ENCODE data around the gene TMPRSS4. TPM values are rescaled to one million over a fixed set of nuclear protein-coding genes. Genes with fewer than 3 reads are reported as not detected.

TMPRSS4 gene
- total and polyA plus RNA-seq, 9 of the 15 experiments (the other 6 are each of a cell fraction or from before 2014, with no cell fraction given): 4.0 to 10.0 (median 5.6) TPM

GRCh38 chr11:118112711-118113430 lies 36.0 kb downstream of the TMPRSS4 start:
- no peaks in the 10 kb centered on the region for H3K27me3 ChIP-seq (ENCODE audit: control insufficient read depth in 2 of 2, insufficient read depth in 2 of 2, low read length in 2 of 2)
- H3K79me2 ChIP-seq (ENCODE audit: control insufficient read depth, insufficient read depth, low read length): no peaks in the 10 kb centered on the region
- ChIA-PET POLR2A (interaction anchor here (0.6 to 2.0 kb wide), 6 partner anchors 9 to 1020 kb away, joined by 3 to 9 read pairs (median 3); no protein-coding TSS in a partner anchor), CTCF (ENCODE audit: low intra/inter-chr PET ratio) (no interaction called here)
- 52% methylated on average over 11 of the region's 11 CpGs for WGBS (ENCODE audit: insufficient coverage, low coverage, missing lambda C conversion rate)
- H3K9ac ChIP-seq (ENCODE audit: insufficient read depth in 1 of 2, low read depth in 2 of 2, low read length in 2 of 2): no peak overlapping the region
- no peak overlapping the region for H3K27ac ChIP-seq (ENCODE audit: extremely low read depth, low read depth, low read length)
- FAIRE-seq (no peak), DNase-seq (ENCODE audit: extremely low read depth in 1 of 4, low spot score in 3 of 4) (no peak), ATAC-seq (no peak)
- no peak overlapping the region for H2AFZ ChIP-seq (ENCODE audit: low read depth, low read length)
- no peak overlapping the region for H3K4me3 ChIP-seq
- in situ Hi-C loops (cut with MboI): no loop called here
- no TSS peak for BruUV-seq (replicated peaks)
- no peak for TF ChIP-seq KHSRP (IDR thresholded peaks at IDR 0.05)
- TF ChIP-seq KAT7 (CRISPR knock-in tag; IDR thresholded peaks at IDR 0.05; ENCODE audit: borderline replicate concordance): no peak
- no peak for TF ChIP-seq FOS (IDR thresholded peaks at IDR 0.05; ENCODE audit: extremely low read depth, insufficient read length)
- no peak for TF ChIP-seq TFAP4 (CRISPR knock-in tag; IDR thresholded peaks at IDR 0.05; ENCODE audit: borderline replicate concordance)
- no peak for TF ChIP-seq RCOR1 (IDR thresholded peaks at IDR 0.05; ENCODE audit: borderline replicate concordance in 1 of 2, low read depth in 2 of 2, low read length in 2 of 2)
- no peak for TF ChIP-seq HMGN3 (IDR thresholded peaks at IDR 0.05; ENCODE audit: borderline replicate concordance, extremely low read depth, insufficient read length, low read depth, low read length)
- H4K20me1 ChIP-seq (replicated peaks; ENCODE audit: control insufficient read depth, insufficient read depth, low read length): no peaks in the 10 kb centered on the region; the same call in 1 of the 2 replicates
- H3K9me1 ChIP-seq (ENCODE audit: control insufficient read depth, insufficient read depth, low read length): no peaks in the 10 kb centered on the region
- intact Hi-C loops (cut with micrococcal nuclease): no loop called here
- H3K36me3 ChIP-seq (ENCODE audit: control insufficient read depth, insufficient read depth, low read length): no peaks in the 10 kb centered on the region
- no peaks in the 10 kb centered on the region for H3K9me3 ChIP-seq (replicated peaks; ENCODE audit: control insufficient read depth, insufficient read depth, low read depth, low read length)
- H3K4me1 ChIP-seq (replicated peaks in 1 of 2; ENCODE audit: control insufficient read depth in 2 of 2, insufficient read depth in 2 of 2, low read length in 2 of 2): peaks cover 3 to 9% of the 10 kb centered on the region in 2 experiments; a peak in 3 of 5 replicates
- no peak overlapping the region for H3K4me2 ChIP-seq (ENCODE audit: insufficient read depth, low read length)
